Uterus (tissue), 2 donors: ENCODE results near the gene THBS4.

ENCODE experiments used
- POLR2A ChIP-seq, 2 donors: fragments of 450-650 bp; IDR thresholded peaks; one replicate each; pipeline ENCODE4 v1.6.1; 2016; ENCODE audit warnings: antibody characterized with exemption in 2 of 2, mild to moderate bottlenecking in 1 of 2, moderate library complexity in 1 of 2
- TF ChIP-seq, protein P1 (sequence below), 4 experiments: fragments of 200-600 bp in 2 of 4; fragments of 450-650 bp in 2 of 4; sonication (generic) in 2 of 4; IDR thresholded peaks; one replicate each; pipeline ENCODE4 v1.5.1; 2016 to 2019; ENCODE audit warnings: antibody characterized with exemption in 4 of 4, mild to moderate bottlenecking in 2 of 4, moderate library complexity in 1 of 4

DNA sequence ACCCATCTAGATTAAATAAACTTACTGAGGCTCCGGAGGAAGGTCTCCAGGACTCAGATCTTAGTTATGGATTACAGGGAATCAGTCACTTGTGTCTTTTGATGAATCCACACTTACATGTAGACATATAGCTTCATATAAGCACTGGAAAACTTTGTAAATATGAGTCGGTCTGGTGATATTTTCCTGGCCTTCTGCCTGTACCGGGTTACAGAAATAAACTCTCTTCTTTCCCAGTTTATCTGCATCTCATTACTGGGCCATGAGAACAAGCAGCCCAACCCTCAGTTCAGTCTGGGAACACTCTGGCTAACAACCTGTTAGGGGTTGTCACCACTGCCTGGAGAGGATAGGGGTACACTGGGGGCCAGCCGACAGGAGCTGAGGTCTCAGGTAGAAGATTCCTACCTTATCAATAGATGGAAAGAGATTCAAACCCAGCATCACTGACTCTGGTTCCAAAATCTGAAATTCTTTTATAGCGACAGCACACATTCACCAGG lies 59.1 kb downstream of the THBS4 start:
- TF ChIP-seq, protein P1, sequence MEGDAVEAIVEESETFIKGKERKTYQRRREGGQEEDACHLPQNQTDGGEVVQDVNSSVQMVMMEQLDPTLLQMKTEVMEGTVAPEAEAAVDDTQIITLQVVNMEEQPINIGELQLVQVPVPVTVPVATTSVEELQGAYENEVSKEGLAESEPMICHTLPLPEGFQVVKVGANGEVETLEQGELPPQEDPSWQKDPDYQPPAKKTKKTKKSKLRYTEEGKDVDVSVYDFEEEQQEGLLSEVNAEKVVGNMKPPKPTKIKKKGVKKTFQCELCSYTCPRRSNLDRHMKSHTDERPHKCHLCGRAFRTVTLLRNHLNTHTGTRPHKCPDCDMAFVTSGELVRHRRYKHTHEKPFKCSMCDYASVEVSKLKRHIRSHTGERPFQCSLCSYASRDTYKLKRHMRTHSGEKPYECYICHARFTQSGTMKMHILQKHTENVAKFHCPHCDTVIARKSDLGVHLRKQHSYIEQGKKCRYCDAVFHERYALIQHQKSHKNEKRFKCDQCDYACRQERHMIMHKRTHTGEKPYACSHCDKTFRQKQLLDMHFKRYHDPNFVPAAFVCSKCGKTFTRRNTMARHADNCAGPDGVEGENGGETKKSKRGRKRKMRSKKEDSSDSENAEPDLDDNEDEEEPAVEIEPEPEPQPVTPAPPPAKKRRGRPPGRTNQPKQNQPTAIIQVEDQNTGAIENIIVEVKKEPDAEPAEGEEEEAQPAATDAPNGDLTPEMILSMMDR (IDR thresholded peaks at IDR 0.05), result no peak
- no peak for TF ChIP-seq POLR2A (IDR thresholded peaks at IDR 0.05)
